Measurements from ENCODE around the gene APC2.

- TF ChIP-seq CTCF (IDR thresholded peaks at IDR 0.05) (no peak), IRF1 (CRISPR knock-in tag; IDR thresholded peaks at IDR 0.05) (no peak), PREB (CRISPR knock-in tag; IDR thresholded peaks at IDR 0.05; ENCODE audit: borderline replicate concordance) (no peak), FOXJ3 (CRISPR knock-in tag; IDR thresholded peaks at IDR 0.05; ENCODE audit: borderline replicate concordance) (no peak)
Measured at GRCh38 chr19:1447944-1448343, 2.0 kb upstream of the APC2 start.

Measured in WTC11 (cell line).